NCI-H2171 treated with DMSO at 0.1 percent for 48 hours (cell line): ENCODE measurements around the gene SBF2.
"Not testable (repeated sequence)": the region's sequence is repeated elsewhere in the genome, so short reads cannot be mapped to it uniquely, and the experiment has no call there.

Source experiments
- DNase-seq: peaks from one replicate; lab custom pipeline; 2025; lab: John Stamatoyannopoulos, UW

Gene SBF2

DNA sequence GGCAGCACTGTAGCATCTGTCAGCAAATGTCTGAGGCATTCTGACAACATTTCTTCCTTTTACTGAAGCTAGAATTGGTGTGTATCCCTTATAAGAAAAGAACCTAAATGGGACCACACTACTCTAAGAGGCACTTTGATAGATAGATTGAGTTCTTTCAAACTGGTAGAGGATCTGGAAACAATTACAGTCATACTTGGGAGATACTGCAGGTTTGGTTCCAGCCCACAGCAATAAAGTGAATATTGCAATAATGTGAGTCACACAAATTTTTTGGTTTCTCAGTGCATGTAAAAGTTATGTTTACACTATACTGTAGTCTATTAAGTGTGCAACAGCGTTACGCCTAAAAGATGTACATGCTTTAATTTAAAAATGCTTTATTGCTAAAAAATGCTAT is 96.9 kb downstream of the SBF2 start:
- DNase-seq = no peak

DNA sequence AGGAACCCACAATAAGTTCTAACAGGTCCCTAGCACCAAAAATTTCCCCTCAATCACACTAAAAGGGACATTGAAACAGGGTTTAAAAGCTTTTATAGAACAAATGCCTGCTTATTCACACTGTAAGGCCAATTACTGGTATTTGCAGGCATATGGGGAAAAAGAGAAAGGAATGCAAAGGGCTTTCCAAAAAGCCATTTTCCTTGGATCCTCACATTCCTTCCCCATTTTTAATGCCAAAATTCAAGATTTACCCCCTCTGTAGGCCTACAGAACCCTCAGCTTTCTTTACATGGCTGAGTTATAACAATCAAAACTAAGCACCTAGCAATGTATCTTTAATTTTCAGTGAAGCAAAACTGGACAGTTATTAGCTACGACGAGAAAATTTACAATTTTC is 102.0 kb downstream of the SBF2 start:
- no peak for DNase-seq

DNA sequence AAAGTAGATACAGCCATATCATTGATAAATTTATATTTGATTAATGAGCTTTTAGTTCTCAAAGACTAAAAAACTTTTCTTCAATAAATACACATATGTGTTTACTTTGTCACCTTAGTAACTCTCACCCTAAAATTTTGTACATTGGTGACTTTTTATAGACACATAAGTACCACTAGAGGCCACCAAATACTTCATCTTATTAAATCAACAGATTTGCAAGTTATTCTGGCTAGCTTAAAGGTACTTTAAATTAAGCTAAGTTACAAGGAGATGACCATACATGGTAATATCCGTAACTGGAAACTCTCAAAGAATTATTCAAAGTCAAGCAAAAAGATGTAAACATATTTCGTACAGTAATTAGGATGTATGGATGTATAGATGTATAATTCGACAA is 112.2 kb downstream of the SBF2 start:
- DNase-seq = peak; percentile 5

DNA sequence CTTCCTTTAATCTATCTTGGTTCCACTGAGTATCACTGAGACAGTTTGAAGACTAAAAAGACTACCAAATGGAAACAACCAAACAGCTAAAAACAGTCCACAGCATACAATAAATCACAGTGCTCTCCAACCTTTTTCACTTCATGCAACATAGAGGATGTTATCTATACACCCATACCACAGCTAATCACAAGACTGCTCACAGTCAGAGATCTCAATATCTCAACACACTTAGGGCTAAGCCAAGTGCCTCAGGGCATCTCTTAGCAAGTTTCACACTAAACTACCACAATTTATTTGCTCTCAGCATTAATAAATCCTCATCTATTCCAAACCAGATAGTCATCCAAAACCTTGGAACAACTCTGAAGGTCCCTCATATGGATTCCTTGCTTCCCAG is 129.4 kb downstream of the SBF2 start:
- DNase-seq = no peak

DNA sequence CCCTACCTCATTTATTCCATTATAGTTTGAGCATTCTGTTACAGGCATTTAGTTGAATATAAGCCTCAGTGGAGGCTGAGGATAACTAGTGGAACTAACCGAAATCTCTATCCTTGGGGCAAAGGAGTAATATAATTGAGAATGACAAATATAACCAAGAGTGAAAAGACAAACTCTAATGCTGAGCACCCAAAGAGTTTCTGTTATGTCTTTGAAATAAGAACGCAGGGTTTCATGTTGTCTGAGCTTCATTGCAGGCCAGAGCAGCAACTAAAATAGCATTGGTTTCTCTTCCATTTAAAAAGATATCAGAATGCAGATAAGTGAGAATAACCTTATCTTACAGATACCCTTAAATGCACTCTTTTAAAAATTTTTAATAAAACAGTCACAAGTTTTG is 131.8 kb downstream of the SBF2 start:
- DNase-seq = no peak

DNA sequence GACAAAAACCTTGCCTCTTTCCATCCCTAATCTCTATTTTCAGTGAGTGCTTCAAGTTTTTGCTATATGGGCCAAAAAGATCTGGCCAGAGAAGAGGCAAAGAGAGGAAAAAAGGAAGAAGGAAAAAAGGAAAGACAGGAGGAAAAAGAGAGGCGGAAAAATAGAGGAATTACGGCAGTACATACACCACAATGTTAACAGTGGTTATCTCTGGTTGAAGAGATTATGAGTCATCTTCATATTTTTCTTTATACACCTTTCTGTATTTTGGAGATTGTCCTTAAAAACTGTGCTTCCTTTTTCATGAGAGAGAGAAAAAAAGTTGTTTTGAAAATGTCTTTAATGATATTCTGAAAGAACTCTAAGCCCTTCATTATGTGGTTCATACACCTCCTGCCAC is 133.7 kb downstream of the SBF2 start:
- DNase-seq = no peak

DNA sequence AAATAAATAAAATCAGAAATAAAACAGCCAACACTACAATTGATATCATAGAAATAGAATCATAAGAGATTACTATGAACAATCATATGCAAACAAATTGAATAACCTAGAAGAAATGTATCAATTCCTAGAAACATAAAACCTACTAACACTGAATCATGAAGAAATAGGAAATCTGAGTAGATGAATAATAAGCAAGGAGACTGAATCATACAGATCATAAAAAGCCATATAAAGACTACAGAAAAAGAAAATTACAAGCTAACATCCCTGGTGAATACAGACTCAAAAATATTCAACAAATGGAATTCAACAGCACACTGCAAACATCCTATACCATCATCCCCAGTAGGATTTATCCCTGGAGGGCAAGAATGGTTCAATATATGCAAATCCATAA is 135.6 kb downstream of the SBF2 start:
- DNase-seq = no peak

DNA sequence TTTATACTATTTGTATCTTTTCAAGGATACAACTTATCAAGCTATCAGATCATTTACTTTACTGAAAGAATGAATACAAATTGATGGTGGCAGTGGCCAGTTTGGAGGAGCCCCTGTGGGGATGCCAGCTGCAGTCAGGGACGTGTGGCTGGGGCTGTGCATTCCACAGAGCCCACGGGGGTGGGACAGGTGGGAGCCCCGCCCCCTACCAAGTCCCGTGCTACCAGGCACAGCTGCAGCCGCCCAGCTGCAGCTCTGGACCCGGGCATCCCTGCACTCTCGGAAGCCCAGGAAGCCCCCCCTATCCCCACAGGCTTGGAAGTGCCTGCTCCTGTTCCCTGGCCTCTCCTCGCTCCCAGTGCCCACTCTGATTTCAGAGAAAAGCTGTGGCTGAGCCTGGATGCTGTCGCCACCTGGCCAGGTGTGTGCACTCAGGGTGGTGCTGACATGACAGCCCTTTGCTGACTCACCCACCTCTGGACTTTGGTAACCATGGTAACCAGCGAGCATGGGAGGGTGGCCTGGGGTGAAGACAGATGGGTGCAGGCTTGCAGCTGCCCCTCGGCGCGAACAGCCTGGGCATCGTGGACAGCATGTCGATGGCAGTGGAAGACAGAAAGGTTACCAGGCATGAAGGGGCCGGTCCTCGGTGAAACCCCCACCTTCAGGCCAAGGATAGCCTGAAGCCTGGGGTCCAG is 138.1 kb downstream of the SBF2 start:
- DNase-seq = peak; percentile 3

DNA sequence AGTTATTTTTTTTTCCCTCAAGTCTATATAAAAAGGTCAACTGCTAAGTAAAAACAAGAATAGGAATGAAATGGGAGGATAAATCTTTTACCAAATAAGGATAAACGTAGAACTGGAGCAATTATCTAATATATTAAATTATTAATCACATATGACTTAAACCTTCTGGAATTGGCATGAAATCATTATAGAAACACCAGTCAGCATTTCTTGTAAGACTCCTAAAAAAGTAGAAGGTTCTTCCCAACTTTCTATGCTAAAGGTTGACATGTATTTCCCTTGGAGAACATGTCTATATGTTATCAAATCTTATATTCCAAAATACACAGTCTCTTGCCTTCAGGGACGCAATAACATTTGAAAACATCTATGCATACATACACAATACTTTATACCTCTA is 143.2 kb downstream of the SBF2 start:
- no peak for DNase-seq

DNA sequence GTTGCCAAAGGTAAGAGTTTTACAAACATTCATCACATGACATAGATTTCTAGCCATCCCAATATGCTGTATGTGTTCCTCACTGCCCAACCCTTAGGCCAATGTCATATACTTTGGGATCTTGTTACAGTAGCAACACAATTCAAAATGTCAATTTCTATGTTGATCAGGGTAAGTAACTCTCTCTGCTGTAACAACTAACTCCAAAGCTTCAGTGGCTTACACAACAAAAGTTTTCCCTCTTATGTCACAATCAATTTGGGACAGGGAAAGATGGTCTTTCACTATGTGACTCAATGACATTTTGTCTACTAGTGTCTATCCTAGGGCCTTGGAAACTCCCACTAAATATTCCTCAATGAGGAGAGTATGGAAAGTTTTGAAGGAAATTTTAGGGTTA is 144.5 kb downstream of the SBF2 start:
- no peak for DNase-seq

DNA sequence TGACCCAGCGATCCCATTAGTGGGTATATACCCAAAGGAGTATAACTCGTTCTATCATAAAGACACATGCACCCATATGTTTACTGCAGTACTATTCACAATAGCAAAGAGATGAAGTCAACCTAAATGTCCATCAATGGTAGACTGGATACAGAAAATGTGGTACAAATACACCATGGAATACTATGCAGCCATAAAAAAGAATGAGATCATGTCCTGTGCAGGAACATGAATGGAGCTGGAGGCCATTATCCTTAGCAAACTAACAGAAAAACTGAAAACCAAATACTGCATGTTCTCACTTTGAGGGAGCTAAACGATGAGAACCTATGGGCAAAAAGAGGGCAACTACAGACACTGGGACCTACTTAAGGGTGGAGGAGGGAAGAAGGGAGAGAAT is 146.8 kb downstream of the SBF2 start:
- no peak for DNase-seq

DNA sequence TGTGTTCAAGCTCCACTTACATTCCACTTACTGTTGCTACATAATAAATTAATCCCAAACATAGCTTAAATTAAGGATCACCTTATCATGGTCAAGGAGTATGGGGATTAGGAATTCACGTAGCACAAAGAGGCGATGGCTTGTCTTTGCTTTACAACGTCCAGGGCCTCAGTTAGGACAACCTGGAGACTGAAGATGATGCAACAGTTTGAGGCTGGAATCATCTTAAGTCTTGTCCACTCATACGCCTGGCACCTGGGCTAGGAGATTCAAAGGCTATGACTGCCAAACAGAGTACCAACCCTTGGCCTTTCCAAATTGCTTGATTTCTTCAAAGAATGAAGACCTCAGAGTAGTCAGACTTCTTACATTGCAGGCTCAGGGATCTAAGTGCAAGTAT is 149.1 kb downstream of the SBF2 start:
- DNase-seq = no peak

DNA sequence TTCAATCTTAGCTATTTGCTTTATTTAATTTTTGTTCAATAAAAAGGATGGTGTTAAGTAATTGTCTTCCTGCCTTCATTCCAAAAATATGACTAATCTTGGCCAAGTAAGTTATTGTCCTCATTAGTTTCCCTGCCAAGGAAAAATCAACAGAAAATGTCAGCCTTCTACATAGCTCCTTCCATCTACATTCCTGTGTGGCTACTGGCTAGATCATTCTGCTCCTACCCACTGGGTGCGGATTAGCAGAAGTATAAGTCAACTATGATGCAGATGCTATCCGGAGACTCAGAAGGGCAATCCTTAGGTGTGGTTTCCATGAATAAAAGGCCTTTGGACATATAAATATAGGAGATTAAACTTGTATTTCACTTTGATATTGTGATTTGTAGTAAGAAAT is 154.4 kb downstream of the SBF2 start:
- no peak for DNase-seq

DNA sequence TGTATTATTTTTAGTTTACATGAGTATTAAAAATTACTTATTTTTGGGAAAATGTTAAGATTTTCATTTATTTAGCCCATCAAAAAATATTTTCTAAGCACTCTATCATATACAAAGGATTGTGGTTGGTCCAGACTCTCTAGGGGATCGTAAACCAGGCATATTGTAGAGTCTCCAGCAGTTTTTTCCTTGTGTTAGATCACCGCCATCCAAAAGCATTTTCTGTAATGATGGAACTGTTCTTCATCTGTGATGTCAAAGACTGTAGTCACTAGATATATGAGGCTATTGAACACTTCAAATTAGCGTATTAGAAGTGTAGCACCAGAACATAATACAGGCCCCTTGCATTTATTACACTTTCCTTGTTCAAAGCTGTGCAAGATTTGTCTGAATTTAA is 154.9 kb downstream of the SBF2 start:
- DNase-seq = no peak

DNA sequence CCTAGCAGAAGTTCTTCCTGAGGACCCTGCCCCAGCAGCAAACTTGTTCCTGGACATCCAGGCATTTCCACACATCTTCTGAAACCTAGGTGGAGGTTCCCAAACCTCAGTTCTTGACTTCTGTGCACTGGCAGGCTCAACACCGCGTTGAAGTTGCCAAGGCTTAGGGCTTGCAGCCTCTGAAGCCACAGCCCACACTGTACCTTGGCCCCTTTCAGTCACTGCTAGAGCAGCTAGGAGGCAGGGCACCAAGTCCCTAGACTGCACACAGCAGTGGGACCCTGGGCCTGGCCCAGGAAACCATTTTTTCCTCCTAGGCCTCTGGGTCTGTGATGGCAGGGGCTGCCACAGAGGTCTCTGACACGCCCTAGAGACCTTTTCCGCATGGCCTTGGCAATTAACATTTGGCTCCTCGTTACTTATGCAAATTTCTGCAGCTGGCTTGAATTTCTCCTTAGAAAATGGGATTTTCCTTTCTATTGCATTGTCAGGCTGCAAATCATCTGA is 159.0 kb downstream of the SBF2 start:
- DNase-seq = no peak

DNA sequence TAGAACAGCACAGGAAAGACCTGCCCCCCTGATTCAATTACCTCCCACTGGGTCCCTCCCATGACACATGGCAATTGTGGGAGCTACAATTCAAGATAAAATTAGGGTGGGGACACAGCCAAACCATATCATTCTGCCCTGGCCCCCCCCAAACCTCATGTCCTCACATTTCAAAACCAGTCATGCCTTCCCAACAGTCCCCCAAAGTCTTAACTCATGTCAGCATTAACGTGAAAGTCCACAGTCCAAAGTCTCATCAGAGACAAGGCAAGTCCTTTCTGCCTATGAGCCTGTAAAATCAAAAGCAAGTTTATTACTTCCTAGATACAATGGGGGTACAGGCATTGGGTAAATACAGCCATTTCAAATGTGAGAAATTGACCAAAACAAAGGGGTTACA is 159.8 kb downstream of the SBF2 start:
- DNase-seq = not testable (repeated sequence)

DNA sequence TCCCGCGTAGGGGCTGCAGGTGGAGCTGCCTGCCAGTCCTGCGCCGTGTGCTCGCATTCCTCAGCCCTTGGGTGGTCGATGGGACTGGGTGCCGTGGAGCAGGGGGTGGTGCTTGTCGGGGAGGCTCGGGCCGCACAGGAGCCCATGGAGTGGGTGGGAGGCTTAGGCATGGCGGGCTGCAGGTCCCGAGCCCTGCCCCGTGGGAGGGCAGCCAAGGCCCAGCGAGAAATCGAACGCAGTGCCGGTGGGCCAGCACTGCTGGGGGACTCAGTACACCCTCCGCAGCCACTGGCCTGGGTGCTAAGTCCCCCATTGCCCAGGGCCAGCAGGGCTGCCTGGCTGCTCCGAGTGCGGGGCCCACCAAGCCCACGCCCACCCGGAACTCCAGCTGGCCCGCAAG is 160.8 kb downstream of the SBF2 start:
- DNase-seq = not testable (repeated sequence)

DNA sequence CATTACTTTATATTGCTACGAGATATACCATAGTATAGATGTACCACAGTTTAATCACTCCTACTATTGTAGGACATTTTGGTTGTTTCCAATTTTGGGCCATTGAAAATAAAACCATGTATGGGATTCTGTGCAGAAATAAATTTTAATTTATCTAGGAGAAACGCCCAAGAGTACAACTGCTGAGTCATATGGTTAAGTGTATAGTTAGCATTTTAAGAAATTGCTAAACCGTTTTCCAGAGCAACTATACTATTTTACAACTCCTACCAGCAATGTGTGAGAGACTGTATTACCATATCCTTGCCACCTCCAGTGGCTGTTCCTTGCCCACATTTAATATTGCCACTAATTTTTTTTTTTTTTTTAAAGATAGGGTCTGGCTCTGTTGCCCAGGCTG is 163.1 kb downstream of the SBF2 start:
- no peak for DNase-seq

DNA sequence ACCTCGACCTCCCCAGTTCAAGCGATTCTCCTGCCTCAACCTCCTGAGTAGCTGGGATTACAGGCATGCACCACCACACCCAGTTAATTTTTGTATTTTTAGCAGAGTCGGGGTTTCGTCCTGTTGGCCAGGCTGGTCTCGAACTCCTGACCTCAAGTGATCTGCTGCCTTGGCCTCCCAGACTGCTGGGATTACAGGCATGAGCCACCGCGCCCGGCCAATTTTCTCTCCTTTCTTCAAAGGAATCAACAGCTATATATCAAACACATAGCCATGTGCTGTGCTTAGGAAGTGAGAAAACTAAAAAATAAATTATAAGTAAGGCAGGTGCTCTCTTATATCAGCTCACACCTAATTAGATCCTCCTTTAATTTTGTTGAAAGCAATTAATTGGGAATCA is 164.8 kb downstream of the SBF2 start:
- DNase-seq = not testable (repeated sequence)

DNA sequence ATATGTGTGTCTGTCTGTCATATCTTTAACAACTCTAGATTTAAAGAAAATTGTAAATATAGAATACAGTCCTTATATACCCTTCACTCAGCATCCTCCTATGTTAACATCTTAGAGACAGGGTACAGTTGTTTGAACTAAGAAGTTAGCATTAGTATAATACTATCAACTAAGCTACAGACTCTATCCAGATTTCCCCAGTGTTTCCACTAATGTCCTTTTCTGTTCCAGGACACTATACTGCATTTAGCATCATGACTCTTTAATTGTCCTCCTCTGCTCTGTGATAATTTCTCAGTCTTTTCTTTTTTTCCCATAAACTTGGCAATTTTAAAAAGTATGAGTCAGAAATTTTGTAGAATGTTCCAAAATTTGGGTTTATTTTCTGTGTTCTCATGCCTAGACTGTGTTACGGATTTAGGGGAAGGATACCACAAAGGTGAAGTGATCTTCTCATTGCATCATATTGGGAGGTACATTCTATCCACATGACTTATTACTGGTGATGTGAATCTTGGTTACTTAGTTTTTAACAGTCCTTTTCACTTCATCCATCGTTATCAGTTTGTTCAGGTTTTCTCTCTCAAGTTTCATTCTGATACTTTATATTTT is 168.4 kb downstream of the SBF2 start:
- DNase-seq = no peak

DNA sequence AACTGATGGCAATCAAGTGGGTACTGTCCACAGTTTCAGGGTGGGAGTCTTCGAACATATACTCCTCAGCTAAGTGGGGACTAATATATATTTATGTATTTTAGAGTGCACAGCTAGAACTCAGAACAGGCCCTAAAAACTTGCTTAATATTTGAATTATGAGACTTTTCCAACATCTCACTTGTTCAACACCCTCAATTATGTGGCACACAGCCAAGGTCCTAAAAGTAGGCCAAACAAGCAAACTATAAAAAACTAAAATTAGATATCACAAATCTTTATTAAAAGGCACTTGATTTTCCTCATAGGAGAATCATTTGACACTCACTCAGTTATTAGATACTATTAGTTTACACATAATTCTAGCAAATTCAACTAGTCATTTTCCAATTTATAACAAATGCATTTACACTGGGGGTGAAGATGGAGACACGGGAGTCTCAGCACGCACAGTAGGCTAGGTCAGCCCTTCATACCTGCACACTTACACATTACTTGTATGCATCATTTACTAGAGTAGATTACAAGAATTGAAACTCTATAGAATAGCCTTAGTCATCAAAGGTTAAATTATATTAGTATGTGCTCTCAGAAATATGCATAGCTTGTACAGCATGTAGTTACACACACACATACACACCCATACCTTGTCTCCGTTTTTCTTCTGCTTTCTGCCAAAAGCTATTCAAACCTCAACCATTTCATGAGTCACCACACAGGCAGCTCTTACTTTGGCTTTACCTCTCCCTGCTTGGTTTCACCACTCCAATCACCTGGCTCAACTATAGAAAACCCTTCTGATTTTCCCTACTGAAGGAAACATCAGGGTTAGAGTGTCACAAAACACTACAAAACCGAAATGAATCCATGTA is 171.5 kb downstream of the SBF2 start:
- DNase-seq = no peak

DNA sequence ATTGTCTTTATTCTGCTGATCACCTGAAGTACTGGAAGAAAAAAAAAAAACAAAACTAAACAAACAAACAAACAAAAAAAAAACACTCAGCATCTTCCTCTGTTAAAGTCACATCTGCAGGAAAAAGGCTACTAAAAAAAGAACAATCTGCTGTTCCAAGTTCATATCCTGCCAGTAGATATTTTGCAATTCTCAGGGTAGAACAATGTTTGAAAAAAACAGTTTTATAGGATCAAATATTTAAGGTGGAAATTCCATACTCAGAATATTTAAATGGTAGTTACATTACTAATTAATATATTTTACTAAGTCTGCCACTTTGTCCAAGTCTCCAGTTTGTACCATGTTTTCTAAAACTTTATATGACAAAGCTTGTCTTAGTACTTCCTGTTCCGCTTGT is 175.2 kb downstream of the SBF2 start:
- DNase-seq = no peak
